Ovary (tissue), 9 donors: ENCODE results near the gene ZIC5. TPM values are rescaled to one million over a fixed set of nuclear protein-coding genes. Genes with fewer than 3 reads are reported as not detected.
"Not testable (repeated sequence)": the region's sequence is repeated elsewhere in the genome, so short reads cannot be mapped to it uniquely, and the experiment has no call there.

ENCODE experiments used
- DNase-seq, 5 donors: peaks; one replicate each; pipeline ENCODE4 v3.0.0-alpha.2; 2019 to 2020
- H3K27ac ChIP-seq, 2 donors: fragments of 200-600 bp; one replicate each; pipeline versions ENCODE4 v1.5.1 to v1.8.0; 2019 to 2022
- H3K27me3 ChIP-seq: fragments of 200-600 bp; one replicate; pipeline ENCODE4 v1.8.0; 2022
- H3K36me3 ChIP-seq: fragments of 200-600 bp; sonication (generic); one replicate; pipeline ENCODE4 v1.5.1; 2019
- H3K4me1 ChIP-seq: one replicate; pipeline ENCODE4 v1.8.1; 2013; ENCODE audit warnings: mild to moderate bottlenecking, moderate library complexity; ENCODE audit not compliant: insufficient read depth
- H3K4me3 ChIP-seq: fragments of 200-600 bp; sonication (generic); one replicate; pipeline ENCODE4 v1.5.1; 2017
- H3K9me3 ChIP-seq, 2 donors: fragments of 200-600 bp in 1 of 2; sonication (generic) in 1 of 2; one replicate each; pipeline versions ENCODE4 v1.5.1 to v1.8.1; 2013 to 2019; ENCODE audit warnings: mild to moderate bottlenecking in 1 of 2, moderate library complexity in 1 of 2
- CTCF ChIP-seq, 3 donors: fragments of 450-650 bp in 2 of 3; fragments of 200-600 bp in 1 of 3; IDR thresholded peaks; one replicate each; pipeline versions ENCODE4 v1.5.1 to v1.8.0; 2016 to 2022; ENCODE audit warnings: antibody characterized with exemption in 3 of 3, mild to moderate bottlenecking in 1 of 3
- EP300 ChIP-seq: sonication (generic); formaldehyde crosslinking; IDR thresholded peaks from one replicate; pipeline ENCODE4 v1.6.1; 2017; ENCODE audit warnings: antibody characterized with exemption
- POLR2A ChIP-seq: fragments of 450-650 bp; IDR thresholded peaks from one replicate; pipeline ENCODE4 v1.6.1; 2017; ENCODE audit warnings: antibody characterized with exemption, mild to moderate bottlenecking, moderate library complexity
- WGBS, 3 donors: extraction: QIAGEN DNeasy Blood & Tissue Kit in 1 of 3; methylation state at CpG; one replicate each; pipeline versions ENCODE4 v1.1.5 to v1.1.7; 2013 to 2017; 5-methylcytosine and 5-hydroxymethylcytosine counted together
- intact Hi-C, 4 donors: fragments of 100-400 bp; cut with DNase I; formaldehyde crosslinking; loops; one replicate each; pipeline versions ENCODE4 v1.11.0 to v1.15.1; 2022 to 2023
- polyA plus RNA-seq, 2 donors: library from polyadenylated mRNA; stranded (reverse); fragments of 200-250 nt in 1 of 2; fragments of 350-450 nt in 1 of 2; fragmentation: Illumina TruSeq in 1 of 2; extraction: RNeasy Lipid Tissue Mini Kit (QIAGEN cat#74804) in 1 of 2; gene quantifications; one replicate each; pipeline ENCODE4 v1.2.3, GENCODE V29; 2013 to 2014
- total RNA-seq, 7 donors: library from RNA; depleted of rRNA in 2 of 7; stranded (reverse); fragments of >200 nt in 2 of 7; fragmentation: NEBNext Ultra II Directional in 3 of 7; extraction: Animal tissue kit (Norgen Biotek cat#: 25700) in 3 of 7; gene quantifications; one replicate each; pipeline versions ENCODE4 v1.1.0 to v1.2.4, GENCODE V29; 2016 to 2023
- donor health status: DM: no; HTN: no; CAD: no; lungs with moderate emphysema.
- donor health status: DM: no; HTN: no; CAD: no.
- donor health status: Bipolar disorder and iron deficiency.
- donor health status: DM: yes; HTN: yes; CAD: no.
- donor health status: DM: no; HTN: no; CAD: no.
- donor health status: DM: yes; HTN: yes; CAD: no.

ZIC5 gene
- total and polyA plus RNA-seq, 9 donors = 0.10 to 0.11 TPM; not detected in 7

- H3K27ac ChIP-seq = no peak overlapping the region
- WGBS, 3 donors = 13 to 26% (median 14%) methylated on average over 8 of the region's 8 CpGs
- intact Hi-C loops = no loop called here
Observed at GRCh38 chr13:99949679-99950413, 21.7 kb downstream of the ZIC5 start.

GRCh38 chr13:99948907-99949678 is 22.5 kb downstream of the ZIC5 start:
- H3K36me3 ChIP-seq = no peaks in the 10 kb centered on the region
- H3K27me3 ChIP-seq = no peaks in the 10 kb centered on the region
- intact Hi-C loops = no loop called here
- no peak overlapping the region for H3K27ac ChIP-seq
- H3K4me3 ChIP-seq = no peak overlapping the region
- no peak for TF ChIP-seq CTCF (IDR thresholded peaks at IDR 0.05)
- no peak for TF ChIP-seq EP300
- no peak for TF ChIP-seq POLR2A
- no peaks in the 10 kb centered on the region for H3K9me3 ChIP-seq
- WGBS, 3 donors = 66 to 72% (median 70%) methylated on average over 10 of the region's 10 CpGs
- DNase-seq = no peak
- no peaks in the 10 kb centered on the region for H3K4me1 ChIP-seq

More at GRCh38 chr13:99949679-99950413, 21.7 kb downstream of the ZIC5 start:
- H3K4me3 ChIP-seq = no peak overlapping the region
- DNase-seq = no peak
- TF ChIP-seq POLR2A (no peak), CTCF (IDR thresholded peaks at IDR 0.05) (no peak), EP300 (no peak)
- no peaks in the 10 kb centered on the region for H3K9me3 ChIP-seq
- no peaks in the 10 kb centered on the region for H3K27me3 ChIP-seq
- H3K4me1 ChIP-seq = no peaks in the 10 kb centered on the region
- no peaks in the 10 kb centered on the region for H3K36me3 ChIP-seq

GRCh38 chr13:99948411-99948810 is 23.2 kb downstream of the ZIC5 start:
- TF ChIP-seq CTCF (IDR thresholded peaks at IDR 0.05) = no peak
- no peak for TF ChIP-seq EP300
- no peak for TF ChIP-seq POLR2A
- no peak for DNase-seq
- Histone ChIP-seq H3K27ac (no peak overlapping the region), H3K9me3 (no peaks in the 10 kb centered on the region), H3K4me1 (no peaks in the 10 kb centered on the region), H3K36me3 (no peaks in the 10 kb centered on the region), H3K4me3 (no peak overlapping the region), H3K27me3 (no peaks in the 10 kb centered on the region)
- 57 to 65% (median 57%) methylated on average over 4 of the region's 4 CpGs for WGBS, 3 donors
- intact Hi-C loops = no loop called here

- Histone ChIP-seq H3K9me3 (no peaks in the 10 kb centered on the region), H3K27me3 (no peaks in the 10 kb centered on the region), H3K27ac (no peak overlapping the region), H3K4me1 (no peaks in the 10 kb centered on the region), H3K4me3 (no peak overlapping the region), H3K36me3 (no peaks in the 10 kb centered on the region)
- no peak for DNase-seq
- TF ChIP-seq CTCF (IDR thresholded peaks at IDR 0.05) = no peak
- no peak for TF ChIP-seq EP300
- TF ChIP-seq POLR2A = no peak
- 80 to 86% (median 83%) methylated on average over 2 of the region's 2 CpGs for WGBS, 3 donors
- intact Hi-C loops = no loop called here
Observed at GRCh38 chr13:99947666-99948065, 23.9 kb downstream of the ZIC5 start.

- H3K9me3 ChIP-seq, intact Hi-C loops, DNase-seq, H3K4me3 ChIP-seq, H3K27me3 ChIP-seq, H3K27ac ChIP-seq, H3K4me1 ChIP-seq, H3K36me3 ChIP-seq: not testable (repeated sequence)
- WGBS, 3 donors = 92 to 97% (median 92%) methylated on average over 2 of the region's 2 CpGs
Observed at GRCh38 chr13:99945515-99945914, 26.1 kb downstream of the ZIC5 start.
